GM11168 (cell line): ENCODE data around the gene KIAA1958.

Source experiments
- in situ Hi-C: fragments of 300-500 bp; cut with MboI; formaldehyde crosslinking; loops from one replicate; pipeline ENCODE4 v1.12.0; 2022; ENCODE audit warnings: low sequenced_read_pairs; ENCODE audit not compliant: unreplicated experiment

Gene KIAA1958

GRCh38 chr9:112486221-112487007 is at the start of gene KIAA1958:
Gene KIAA1958 (plus strand): TSS chr9:112486827. CDS start chr9:112574081, 87,254 bp downstream.
- in situ Hi-C loops, result loop anchor here (25.0 kb wide), 1 partner anchor 301 kb away; no protein-coding TSS in a partner anchor

GRCh38 chr9:112437406-112437805 is 49.2 kb upstream of the KIAA1958 start:
- in situ Hi-C loops, result loop anchor here (25.0 kb wide), 1 partner anchor 1400 kb away; no protein-coding TSS in a partner anchor

- in situ Hi-C loops, result loop anchor here (25.0 kb wide), 1 partner anchor 1398 kb away; no protein-coding TSS in a partner anchor
These were observed 47.5 kb upstream of the KIAA1958 start for GRCh38 chr9:112439171-112439570.

GRCh38 chr9:112439825-112440224 is 46.8 kb upstream of the KIAA1958 start:
- in situ Hi-C loops, result loop anchor here (25.0 kb wide), 1 partner anchor 1397 kb away; no protein-coding TSS in a partner anchor

GRCh38 chr9:112443200-112443599 is 43.4 kb upstream of the KIAA1958 start:
- in situ Hi-C loops, result loop anchor here (25.0 kb wide), 1 partner anchor 1394 kb away; no protein-coding TSS in a partner anchor

GRCh38 chr9:112443636-112444035 is 43.0 kb upstream of the KIAA1958 start:
- in situ Hi-C loops, result loop anchor here (25.0 kb wide), 1 partner anchor 1394 kb away; no protein-coding TSS in a partner anchor

GRCh38 chr9:112445196-112445595 is 41.4 kb upstream of the KIAA1958 start:
- in situ Hi-C loops, result loop anchor here (25.0 kb wide), 1 partner anchor 1392 kb away; no protein-coding TSS in a partner anchor

GRCh38 chr9:112446080-112446479 is 40.5 kb upstream of the KIAA1958 start:
- in situ Hi-C loops, result loop anchor here (25.0 kb wide), 1 partner anchor 1391 kb away; no protein-coding TSS in a partner anchor

GRCh38 chr9:112446526-112446925 is 40.1 kb upstream of the KIAA1958 start:
- in situ Hi-C loops, result loop anchor here (25.0 kb wide), 1 partner anchor 1391 kb away; no protein-coding TSS in a partner anchor

- in situ Hi-C loops, result loop anchor here (25.0 kb wide), 1 partner anchor 1390 kb away; no protein-coding TSS in a partner anchor
These were observed 39.3 kb upstream of the KIAA1958 start for GRCh38 chr9:112447283-112447761.

GRCh38 chr9:112462855-112463254 is 23.8 kb upstream of the KIAA1958 start:
- in situ Hi-C loops, result no loop called here

GRCh38 chr9:112465352-112465751 is 21.3 kb upstream of the KIAA1958 start:
- in situ Hi-C loops, result no loop called here

- in situ Hi-C loops, result no loop called here
These were observed 13.6 kb upstream of the KIAA1958 start for GRCh38 chr9:112472996-112473395.

- in situ Hi-C loops, result no loop called here
These were observed 12.6 kb upstream of the KIAA1958 start for GRCh38 chr9:112473986-112474385.

GRCh38 chr9:112475318-112475717 is 11.3 kb upstream of the KIAA1958 start:
- in situ Hi-C loops, result loop anchor here (25.0 kb wide), 1 partner anchor 312 kb away; no protein-coding TSS in a partner anchor

- in situ Hi-C loops, result loop anchor here (25.0 kb wide), 1 partner anchor 310 kb away; no protein-coding TSS in a partner anchor
These were observed 9.3 kb upstream of the KIAA1958 start for GRCh38 chr9:112477330-112477729.

GRCh38 chr9:112479221-112479620 is 7.4 kb upstream of the KIAA1958 start:
- in situ Hi-C loops, result loop anchor here (25.0 kb wide), 1 partner anchor 308 kb away; no protein-coding TSS in a partner anchor

- in situ Hi-C loops, result loop anchor here (25.0 kb wide), 1 partner anchor 303 kb away; no protein-coding TSS in a partner anchor
These were observed 2.0 kb upstream of the KIAA1958 start for GRCh38 chr9:112484607-112485006.

GRCh38 chr9:112485574-112485973 is 1.1 kb upstream of the KIAA1958 start:
- in situ Hi-C loops, result loop anchor here (25.0 kb wide), 1 partner anchor 302 kb away; no protein-coding TSS in a partner anchor

- in situ Hi-C loops, result loop anchor here (25.0 kb wide), 1 partner anchor 300 kb away; no protein-coding TSS in a partner anchor
These were observed 576 bp downstream of the KIAA1958 start for GRCh38 chr9:112487008-112487798.
